Left hindlimb (tissue), 1 donor: Measurements from ENCODE around the gene USP10.

Source experiments
- DNase-seq: peaks from one replicate; pipeline ENCODE4 v3.0.0-alpha.2; 2018

USP10 gene

GRCh38 chr16:84778720-84779119 is 78.9 kb downstream of the USP10 start:
- no peak for DNase-seq

GRCh38 chr16:84780063-84780462 is 80.3 kb downstream of the USP10 start:
- DNase-seq = no peak

- DNase-seq = no peak
Measured at GRCh38 chr16:84780544-84781376, 81.0 kb downstream of the USP10 start.

GRCh38 chr16:84782846-84783245 is 83.0 kb downstream of the USP10 start:
- DNase-seq = no peak

GRCh38 chr16:84785843-84786581 is 86.2 kb downstream of the USP10 start:
- peak; percentile 57 for DNase-seq

- no peak for DNase-seq
Measured at GRCh38 chr16:84786605-84787262, 86.9 kb downstream of the USP10 start.

- DNase-seq = no peak
Measured at GRCh38 chr16:84787263-84787622, 87.4 kb downstream of the USP10 start.

- peak; percentile 62 for DNase-seq
Measured at GRCh38 chr16:84788920-84789391, 89.2 kb downstream of the USP10 start.

- no peak for DNase-seq
Measured at GRCh38 chr16:84789431-84789830, 89.6 kb downstream of the USP10 start.

- no peak for DNase-seq
Measured at GRCh38 chr16:84790301-84790700, 90.5 kb downstream of the USP10 start.

GRCh38 chr16:84791088-84791487 is 91.3 kb downstream of the USP10 start:
- no peak for DNase-seq

- DNase-seq = no peak
Measured at GRCh38 chr16:84791501-84791900, 91.7 kb downstream of the USP10 start.

GRCh38 chr16:84794186-84794585 is 94.4 kb downstream of the USP10 start:
- DNase-seq = no peak

- DNase-seq = no peak
Measured at GRCh38 chr16:84794626-84795025, 94.8 kb downstream of the USP10 start.

- DNase-seq = peak; percentile 71
Measured at GRCh38 chr16:84795329-84796053, 95.7 kb downstream of the USP10 start.

GRCh38 chr16:84800158-84800978 is 100.6 kb downstream of the USP10 start:
- DNase-seq = no peak

- DNase-seq = no peak
Measured at GRCh38 chr16:84803146-84803545, 103.3 kb downstream of the USP10 start.

- DNase-seq = no peak
Measured at GRCh38 chr16:84804326-84804725, 104.5 kb downstream of the USP10 start.

GRCh38 chr16:84806256-84806889 is 106.6 kb downstream of the USP10 start:
- DNase-seq = no peak

GRCh38 chr16:84806890-84807258 is 107.1 kb downstream of the USP10 start:
- DNase-seq = no peak

GRCh38 chr16:84807776-84808175 is 108.0 kb downstream of the USP10 start:
- DNase-seq = no peak

- DNase-seq = no peak
Measured at GRCh38 chr16:84808826-84809225, 109.0 kb downstream of the USP10 start.
